Tibial artery (tissue), 4 donors: Measurements from ENCODE around the gene ALOXE3.

Experiments
- DNase-seq, 2 donors: peaks; one replicate each; pipeline ENCODE4 v3.0.0-alpha.2; 2019
- H3K27ac ChIP-seq, 2 donors: fragments of 200-600 bp; sonication (generic) in 1 of 2; 1 replicate in 1 of 2; 2 replicates in 1 of 2; pipeline ENCODE4 v1.5.1; 2018 to 2019; ENCODE audit warnings: mild to moderate bottlenecking in 1 of 2
- H3K27me3 ChIP-seq, 2 donors: fragments of 200-600 bp; sonication (generic) in 1 of 2; one replicate each; pipeline versions ENCODE4 v1.5.1 to v1.6.0; 2016 to 2019
- H3K36me3 ChIP-seq, 3 donors: fragments of 200-600 bp; sonication (generic) in 2 of 3; one replicate each; pipeline ENCODE4 v1.5.1; 2016 to 2019; ENCODE audit warnings: mild to moderate bottlenecking in 2 of 3
- H3K4me1 ChIP-seq, 4 donors: fragments of 200-600 bp; sonication (generic) in 2 of 4; 1 replicate in 3 of 4; 2 replicates in 1 of 4; pipeline ENCODE4 v1.5.1; 2016 to 2019
- H3K4me3 ChIP-seq, 2 donors: fragments of 200-600 bp; sonication (generic) in 1 of 2; 1 replicate in 1 of 2; 2 replicates in 1 of 2; pipeline ENCODE4 v1.5.1; 2018 to 2019; ENCODE audit warnings: mild to moderate bottlenecking in 2 of 2
- H3K9me3 ChIP-seq, 3 donors: fragments of 200-600 bp; sonication (generic) in 1 of 3; one replicate each; pipeline ENCODE4 v1.5.1; 2016 to 2019
- intact Hi-C: fragments of 100-400 bp; cut with DNase I; formaldehyde crosslinking; loops from one replicate; pipeline ENCODE4 v1.15.0; 2023; ENCODE audit warnings: low total_unique reads
- TF ChIP-seq, protein P1 (sequence below), 2 experiments: fragments of 200-600 bp in 1 of 2; fragments of 450-650 bp in 1 of 2; IDR thresholded peaks; one replicate each; pipeline ENCODE4 v1.5.1; 2017 to 2019; ENCODE audit warnings: antibody characterized with exemption in 2 of 2, mild to moderate bottlenecking in 1 of 2, moderate library complexity in 1 of 2

Gene ALOXE3

GRCh38 chr17:8048736-8049135 is 69.6 kb downstream of the ALOXE3 start:
- peaks cover 0 to 45% of the 10 kb centered on the region in 2 donors for H3K27me3 ChIP-seq
- H3K36me3 ChIP-seq = no peaks in the 10 kb centered on the region
- no peak for DNase-seq
- no peak overlapping the region for H3K27ac ChIP-seq
- H3K9me3 ChIP-seq = no peaks in the 10 kb centered on the region
- TF ChIP-seq, protein P1, sequence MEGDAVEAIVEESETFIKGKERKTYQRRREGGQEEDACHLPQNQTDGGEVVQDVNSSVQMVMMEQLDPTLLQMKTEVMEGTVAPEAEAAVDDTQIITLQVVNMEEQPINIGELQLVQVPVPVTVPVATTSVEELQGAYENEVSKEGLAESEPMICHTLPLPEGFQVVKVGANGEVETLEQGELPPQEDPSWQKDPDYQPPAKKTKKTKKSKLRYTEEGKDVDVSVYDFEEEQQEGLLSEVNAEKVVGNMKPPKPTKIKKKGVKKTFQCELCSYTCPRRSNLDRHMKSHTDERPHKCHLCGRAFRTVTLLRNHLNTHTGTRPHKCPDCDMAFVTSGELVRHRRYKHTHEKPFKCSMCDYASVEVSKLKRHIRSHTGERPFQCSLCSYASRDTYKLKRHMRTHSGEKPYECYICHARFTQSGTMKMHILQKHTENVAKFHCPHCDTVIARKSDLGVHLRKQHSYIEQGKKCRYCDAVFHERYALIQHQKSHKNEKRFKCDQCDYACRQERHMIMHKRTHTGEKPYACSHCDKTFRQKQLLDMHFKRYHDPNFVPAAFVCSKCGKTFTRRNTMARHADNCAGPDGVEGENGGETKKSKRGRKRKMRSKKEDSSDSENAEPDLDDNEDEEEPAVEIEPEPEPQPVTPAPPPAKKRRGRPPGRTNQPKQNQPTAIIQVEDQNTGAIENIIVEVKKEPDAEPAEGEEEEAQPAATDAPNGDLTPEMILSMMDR (IDR thresholded peaks at IDR 0.05) = no peak
- no peak overlapping the region for H3K4me3 ChIP-seq
- H3K4me1 ChIP-seq = no peaks in the 10 kb centered on the region
- intact Hi-C loops = no loop called here

DNA sequence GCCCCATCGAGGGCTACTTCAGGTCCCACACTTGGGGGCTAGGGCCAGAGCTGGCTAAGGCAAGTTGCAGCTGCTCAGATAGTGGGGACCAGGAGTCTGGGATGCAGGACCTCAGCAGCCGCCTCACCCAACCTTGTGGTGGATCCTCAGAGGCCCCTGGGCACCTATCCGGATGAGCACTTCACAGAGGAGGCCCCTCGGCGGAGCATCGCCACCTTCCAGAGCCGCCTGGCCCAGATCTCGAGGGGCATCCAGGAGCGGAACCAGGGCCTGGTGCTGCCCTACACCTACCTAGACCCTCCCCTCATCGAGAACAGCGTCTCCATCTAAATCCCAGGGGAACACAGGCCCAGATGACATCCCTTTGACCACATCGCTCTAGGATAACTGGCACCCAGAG is 70.1 kb downstream of the ALOXE3 start:
- intact Hi-C loops = no loop called here
- no peaks in the 10 kb centered on the region for H3K9me3 ChIP-seq
- H3K4me3 ChIP-seq = no peak overlapping the region
- peak in 1 of 2 donors; percentile 58 for DNase-seq
- H3K36me3 ChIP-seq = no peaks in the 10 kb centered on the region
- no peaks in the 10 kb centered on the region for H3K4me1 ChIP-seq
- peaks cover 0 to 47% of the 10 kb centered on the region in 2 donors for H3K27me3 ChIP-seq
- TF ChIP-seq, protein P1 (IDR thresholded peaks at IDR 0.05) = no peak
- H3K27ac ChIP-seq = no peak overlapping the region

DNA sequence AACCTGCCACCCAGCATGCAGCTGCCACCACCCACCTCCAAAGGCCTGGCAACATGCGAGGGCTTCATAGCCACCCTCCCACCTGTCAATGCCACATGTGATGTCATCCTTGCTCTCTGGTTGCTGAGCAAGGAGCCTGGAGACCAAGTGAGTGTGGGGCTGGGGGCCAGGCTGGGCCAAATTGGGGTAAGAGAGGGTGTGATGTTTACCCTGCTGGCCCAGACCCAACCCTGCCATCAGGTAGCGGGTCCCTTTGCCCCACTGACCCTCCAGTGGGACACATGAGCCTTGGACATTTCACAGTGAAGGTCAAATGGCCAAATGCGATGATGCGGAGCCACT is 70.6 kb downstream of the ALOXE3 start:
- H3K27ac ChIP-seq = no peak overlapping the region
- H3K4me1 ChIP-seq = no peaks in the 10 kb centered on the region
- intact Hi-C loops = no loop called here
- no peak for DNase-seq
- no peaks in the 10 kb centered on the region for H3K9me3 ChIP-seq
- no peaks in the 10 kb centered on the region for H3K36me3 ChIP-seq
- no peak overlapping the region for H3K4me3 ChIP-seq
- peaks cover 0 to 48% of the 10 kb centered on the region in 2 donors for H3K27me3 ChIP-seq
- TF ChIP-seq, protein P1 (IDR thresholded peaks at IDR 0.05) = no peak

DNA sequence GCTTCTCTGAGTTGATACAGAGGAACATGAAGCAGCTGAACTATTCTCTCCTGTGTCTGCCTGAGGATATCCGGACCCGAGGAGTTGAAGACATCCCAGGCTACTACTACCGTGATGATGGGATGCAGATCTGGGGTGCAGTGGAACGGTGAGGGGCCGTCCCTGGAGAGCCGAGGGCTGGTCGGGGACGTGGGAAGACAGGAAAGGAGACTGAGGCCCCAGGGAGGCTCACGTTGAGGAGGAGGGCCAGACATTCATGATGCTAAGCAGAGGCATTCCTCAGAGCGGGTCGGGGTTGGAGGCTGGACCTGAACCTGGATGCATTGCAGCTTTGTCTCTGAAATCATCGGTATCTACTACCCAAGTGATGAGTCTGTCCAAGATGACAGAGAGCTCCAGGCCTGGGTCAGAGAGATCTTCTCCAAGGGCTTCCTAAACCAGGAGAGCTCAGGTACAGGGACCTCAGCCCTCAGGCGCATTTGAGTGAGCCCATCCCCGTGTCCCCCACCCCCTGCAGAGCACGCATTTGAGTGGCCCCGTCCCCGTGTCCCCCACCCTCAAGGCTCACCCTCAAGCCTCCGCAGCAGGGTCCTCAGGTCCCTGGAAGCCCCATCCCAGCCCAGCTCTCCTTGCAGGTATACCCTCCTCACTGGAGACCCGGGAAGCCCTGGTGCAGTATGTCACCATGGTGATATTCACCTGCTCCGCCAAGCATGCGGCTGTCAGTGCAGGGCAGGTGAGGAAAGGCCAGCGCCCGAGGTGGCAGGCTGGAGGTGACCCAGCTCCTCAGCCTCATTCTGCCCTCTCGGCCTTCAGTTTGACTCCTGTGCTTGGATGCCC is 71.2 kb downstream of the ALOXE3 start:
- Histone ChIP-seq H3K9me3 (no peaks in the 10 kb centered on the region), H3K27ac (no peak overlapping the region), H3K36me3 (no peaks in the 10 kb centered on the region), H3K4me1 (no peaks in the 10 kb centered on the region), H3K27me3 (peaks cover 0 to 52% of the 10 kb centered on the region in 2 donors), H3K4me3 (no peak overlapping the region)
- TF ChIP-seq, protein P1 (IDR thresholded peaks at IDR 0.05) = no peak
- intact Hi-C loops = no loop called here
- no peak for DNase-seq

DNA sequence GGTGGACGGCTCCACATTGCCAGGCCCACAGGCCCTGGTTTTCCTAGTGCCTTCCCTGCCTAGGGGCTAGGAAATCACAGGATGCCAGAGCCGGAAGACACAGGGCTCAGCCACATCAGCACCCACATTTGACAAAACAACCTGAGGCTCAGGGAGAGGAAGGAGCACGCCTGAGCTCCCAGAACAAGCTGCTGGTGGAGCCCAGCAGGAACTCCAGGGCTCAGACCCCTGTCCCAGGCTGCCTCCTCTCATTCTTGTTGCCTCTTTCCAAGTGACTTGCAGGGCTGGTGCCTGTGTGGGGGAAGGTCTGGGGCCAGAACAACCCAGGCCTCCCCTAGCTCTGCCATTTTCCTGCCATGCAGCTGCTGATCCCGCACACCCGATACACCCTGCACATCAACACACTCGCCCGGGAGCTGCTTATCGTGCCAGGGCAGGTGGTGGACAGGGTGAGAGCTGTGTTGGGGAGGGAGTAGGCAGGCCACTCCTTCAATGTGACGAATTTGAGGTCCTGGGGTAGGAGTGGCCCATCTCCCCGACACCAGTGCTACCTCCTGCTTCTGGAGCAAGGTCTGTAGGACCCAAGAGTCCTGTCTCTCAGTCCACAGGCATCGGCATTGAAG is 71.9 kb downstream of the ALOXE3 start:
- Histone ChIP-seq H3K27ac (no peak overlapping the region), H3K36me3 (no peaks in the 10 kb centered on the region), H3K4me1 (no peaks in the 10 kb centered on the region), H3K27me3 (peaks cover 0 to 55% of the 10 kb centered on the region in 2 donors), H3K4me3 (no peak overlapping the region), H3K9me3 (no peaks in the 10 kb centered on the region)
- intact Hi-C loops = no loop called here
- TF ChIP-seq, protein P1 (IDR thresholded peaks at IDR 0.05) = no peak
- DNase-seq = peak in 1 of 2 donors; percentile 44
